Activated CD8-positive, alpha-beta memory T cell treated with anti-CD3 and anti-CD28 coated beads, Interleukin-2, amount 10 ng/mL, durations not matched to agents 7 days and 5 days (primary cell): Measurements from ENCODE around the gene CDADC1. TPM values are rescaled to one million over a fixed set of nuclear protein-coding genes. Genes with fewer than 3 reads are reported as not detected.

Experiments
- ATAC-seq: fragments of 150-1000 bp; cut with Tn5 transposase; one replicate; pipeline ENCODE4 v1.10.0; 2021; ENCODE audit warnings: moderate library complexity
- CTCF ChIA-PET: fragments of 350-600 bp; sonication (Branson Sonifier 250); formaldehyde crosslinking; loops from one replicate; lab custom pipeline; 2021; ENCODE audit warnings: antibody characterized with exemption; lab: Charles Lee
- DNase-seq: peaks from one replicate; pipeline ENCODE4 v3.0.0-alpha.2; 2020
- H3K27ac Mint-ChIP-seq: one replicate; pipeline ENCODE4 v1.8.0; 2021; ENCODE audit warnings: mild to moderate bottlenecking, mixed read lengths
- H3K27me3 Mint-ChIP-seq: one replicate; pipeline ENCODE4 v1.8.0; 2021; ENCODE audit warnings: mixed read lengths
- H3K36me3 Mint-ChIP-seq: one replicate; pipeline ENCODE4 v1.8.0; 2021; ENCODE audit warnings: mild to moderate bottlenecking, mixed read lengths
- H3K4me1 Mint-ChIP-seq: one replicate; pipeline ENCODE4 v1.8.0; 2021; ENCODE audit warnings: mixed read lengths
- H3K4me3 Mint-ChIP-seq: one replicate; pipeline ENCODE4 v1.8.0; 2021; ENCODE audit warnings: mild to moderate bottlenecking, moderate library complexity, mixed read lengths
- H3K9me3 Mint-ChIP-seq: one replicate; pipeline ENCODE4 v1.8.0; 2022; ENCODE audit warnings: low read depth, mixed read lengths
- total RNA-seq, 2 experiments: library from RNA; stranded (reverse); gene quantifications; one replicate each; pipeline ENCODE4 v1.2.3, GENCODE V29; 2021

The CDADC1 gene
- total RNA-seq, 2 experiments from 2014 or later, result 12.4 to 14.8 TPM

GRCh38 chr13:49248622-49249002, 887 bp downstream of the CDADC1 start:
- H3K4me1 Mint-ChIP-seq, result peaks cover 38% of the 10 kb centered on the region
- H3K36me3 Mint-ChIP-seq, result peaks cover 19% of the 10 kb centered on the region
- DNase-seq, result no peak
- no peaks in the 10 kb centered on the region for H3K9me3 Mint-ChIP-seq
- H3K4me3 Mint-ChIP-seq, result peak overlapping the region; percentile 96
- H3K27ac Mint-ChIP-seq, result peak overlapping the region; percentile 96
- CTCF ChIA-PET, result interaction anchor here (0.8 to 2.3 kb wide), 4 partner anchors 9 to 358 kb away, joined by 3 to 21 read pairs (median 8); no protein-coding TSS in a partner anchor
- ATAC-seq, result peak; percentile 10
- peaks cover 13% of the 10 kb centered on the region for H3K27me3 Mint-ChIP-seq

- Mint-ChIP-seq H3K4me3 (no peak overlapping the region), H3K27ac (no peak overlapping the region), H3K9me3 (no peaks in the 10 kb centered on the region), H3K4me1 (peaks cover 55% of the 10 kb centered on the region), H3K27me3 (no peaks in the 10 kb centered on the region), H3K36me3 (peaks cover 39% of the 10 kb centered on the region)
- DNase-seq (no peak), ATAC-seq (no peak)
- CTCF ChIA-PET, result interaction anchor here (1.6 to 2.5 kb wide), 2 partner anchors 11 to 36 kb away, joined by 3 to 8 read pairs; no protein-coding TSS in a partner anchor
Observed at GRCh38 chr13:49251326-49251725, 3.6 kb downstream of the CDADC1 start.

GRCh38 chr13:49253310-49253709, 5.6 kb downstream of the CDADC1 start:
- CTCF ChIA-PET, result interaction anchor here (1.1 kb wide), 1 partner anchor 13 kb away, joined by 3 read pairs; no protein-coding TSS in a partner anchor
- Mint-ChIP-seq H3K9me3 (no peaks in the 10 kb centered on the region), H3K27me3 (no peaks in the 10 kb centered on the region), H3K36me3 (peaks cover 41% of the 10 kb centered on the region), H3K27ac (peak overlapping the region; percentile 56), H3K4me3 (no peak overlapping the region), H3K4me1 (peaks cover 58% of the 10 kb centered on the region)
- DNase-seq (no peak), ATAC-seq (peak; percentile 28)

- H3K36me3 Mint-ChIP-seq, result peaks cover 41% of the 10 kb centered on the region
- CTCF ChIA-PET, result interaction anchor here (1.1 kb wide), 1 partner anchor 14 kb away, joined by 3 read pairs; no protein-coding TSS in a partner anchor
- no peaks in the 10 kb centered on the region for H3K27me3 Mint-ChIP-seq
- H3K4me1 Mint-ChIP-seq, result peaks cover 56% of the 10 kb centered on the region
- H3K4me3 Mint-ChIP-seq, result no peak overlapping the region
- no peak for DNase-seq
- no peaks in the 10 kb centered on the region for H3K9me3 Mint-ChIP-seq
- peak; percentile 35 for ATAC-seq
- H3K27ac Mint-ChIP-seq, result no peak overlapping the region
Observed at GRCh38 chr13:49254007-49254406, 6.3 kb downstream of the CDADC1 start.

- CTCF ChIA-PET, result interaction anchor here (0.8 to 1.6 kb wide), 2 partner anchors 9 to 17 kb away, joined by 3 to 11 read pairs; partner anchors contain the start of gene CDADC1
- no peak for ATAC-seq
- Mint-ChIP-seq H3K27ac (no peak overlapping the region), H3K4me3 (peak overlapping the region; percentile 5), H3K9me3 (no peaks in the 10 kb centered on the region), H3K27me3 (no peaks in the 10 kb centered on the region), H3K36me3 (peaks cover 57% of the 10 kb centered on the region), H3K4me1 (peaks cover 41% of the 10 kb centered on the region)
- no peak for DNase-seq
Observed at GRCh38 chr13:49256841-49257240, 9.1 kb downstream of the CDADC1 start.

- DNase-seq (no peak), ATAC-seq (peak; percentile 63)
- Mint-ChIP-seq H3K36me3 (peaks cover 56% of the 10 kb centered on the region), H3K27me3 (no peaks in the 10 kb centered on the region), H3K9me3 (no peaks in the 10 kb centered on the region), H3K4me1 (peaks cover 36% of the 10 kb centered on the region), H3K4me3 (peak overlapping the region; percentile 73), H3K27ac (peak overlapping the region; percentile 78)
- CTCF ChIA-PET, result interaction anchor here (0.6 to 2.1 kb wide), 6 partner anchors 10 to 185 kb away, joined by 3 to 15 read pairs (median 5); partner anchors contain the start of gene CDADC1
Observed at GRCh38 chr13:49258089-49258796, 10.5 kb downstream of the CDADC1 start.

GRCh38 chr13:49259586-49259985, 11.9 kb downstream of the CDADC1 start:
- DNase-seq (no peak), ATAC-seq (no peak)
- H3K4me3 Mint-ChIP-seq, result no peak overlapping the region
- CTCF ChIA-PET, result interaction anchor here (0.9 kb wide), 1 partner anchor 21 kb away, joined by 3 read pairs; no protein-coding TSS in a partner anchor
- H3K9me3 Mint-ChIP-seq, result no peaks in the 10 kb centered on the region
- H3K4me1 Mint-ChIP-seq, result peaks cover 25% of the 10 kb centered on the region
- no peaks in the 10 kb centered on the region for H3K27me3 Mint-ChIP-seq
- H3K36me3 Mint-ChIP-seq, result peaks cover 53% of the 10 kb centered on the region
- no peak overlapping the region for H3K27ac Mint-ChIP-seq

- ATAC-seq (no peak), DNase-seq (no peak)
- peaks cover 35% of the 10 kb centered on the region for H3K36me3 Mint-ChIP-seq
- no peaks in the 10 kb centered on the region for H3K27me3 Mint-ChIP-seq
- CTCF ChIA-PET, result no interaction called here
- no peak overlapping the region for H3K4me3 Mint-ChIP-seq
- peaks cover 7% of the 10 kb centered on the region for H3K4me1 Mint-ChIP-seq
- H3K27ac Mint-ChIP-seq, result no peak overlapping the region
- no peaks in the 10 kb centered on the region for H3K9me3 Mint-ChIP-seq
Observed at GRCh38 chr13:49262634-49263033, 14.9 kb downstream of the CDADC1 start.

- ATAC-seq (no peak), DNase-seq (no peak)
- Mint-ChIP-seq H3K27ac (no peak overlapping the region), H3K9me3 (no peaks in the 10 kb centered on the region), H3K36me3 (peaks cover 30% of the 10 kb centered on the region), H3K4me1 (peaks cover under 1% of the 10 kb centered on the region), H3K27me3 (no peaks in the 10 kb centered on the region), H3K4me3 (no peak overlapping the region)
- CTCF ChIA-PET, result interaction anchor here (0.5 to 2.5 kb wide), 3 partner anchors 15 to 836 kb away, joined by 3 to 8 read pairs (median 3); no protein-coding TSS in a partner anchor
Observed at GRCh38 chr13:49265822-49266221, 18.1 kb downstream of the CDADC1 start.

GRCh38 chr13:49271264-49271663, 23.5 kb downstream of the CDADC1 start:
- Mint-ChIP-seq H3K4me3 (no peak overlapping the region), H3K4me1 (peaks cover 4% of the 10 kb centered on the region), H3K27me3 (no peaks in the 10 kb centered on the region), H3K36me3 (peaks cover 19% of the 10 kb centered on the region), H3K27ac (no peak overlapping the region), H3K9me3 (no peaks in the 10 kb centered on the region)
- DNase-seq (no peak), ATAC-seq (no peak)
- CTCF ChIA-PET, result interaction anchor here (0.7 to 1.1 kb wide), 2 partner anchors 9 to 10 kb away, joined by 3 read pairs; no protein-coding TSS in a partner anchor

- H3K4me1 Mint-ChIP-seq, result peaks cover 4% of the 10 kb centered on the region
- H3K36me3 Mint-ChIP-seq, result peaks cover 20% of the 10 kb centered on the region
- no peaks in the 10 kb centered on the region for H3K9me3 Mint-ChIP-seq
- ATAC-seq (no peak), DNase-seq (no peak)
- CTCF ChIA-PET, result no interaction called here
- no peaks in the 10 kb centered on the region for H3K27me3 Mint-ChIP-seq
- H3K27ac Mint-ChIP-seq, result no peak overlapping the region
- no peak overlapping the region for H3K4me3 Mint-ChIP-seq
Observed at GRCh38 chr13:49272296-49272695, 24.6 kb downstream of the CDADC1 start.

- no peak for ATAC-seq
- CTCF ChIA-PET, result interaction anchor here (0.9 to 6.3 kb wide), 4 partner anchors 13 to 39 kb away, joined by 3 to 59 read pairs (median 4); no protein-coding TSS in a partner anchor
Observed at GRCh38 chr13:49278211-49278610, 30.5 kb downstream of the CDADC1 start.

GRCh38 chr13:49279112-49279511, 31.4 kb downstream of the CDADC1 start:
- ATAC-seq (no peak), DNase-seq (no peak)
- Mint-ChIP-seq H3K4me1 (no peaks in the 10 kb centered on the region), H3K9me3 (no peaks in the 10 kb centered on the region), H3K27ac (no peak overlapping the region), H3K27me3 (no peaks in the 10 kb centered on the region), H3K4me3 (no peak overlapping the region), H3K36me3 (peaks cover 7% of the 10 kb centered on the region)
- CTCF ChIA-PET, result interaction anchor here (1.1 to 6.3 kb wide), 5 partner anchors 12 to 328 kb away, joined by 3 to 59 read pairs (median 13); partner anchors contain the start of gene CDADC1

More at GRCh38 chr13:49278211-49278610, 30.5 kb downstream of the CDADC1 start:
- Mint-ChIP-seq H3K9me3 (no peaks in the 10 kb centered on the region), H3K4me3 (no peak overlapping the region), H3K4me1 (no peaks in the 10 kb centered on the region), H3K27me3 (no peaks in the 10 kb centered on the region), H3K27ac (no peak overlapping the region), H3K36me3 (peaks cover 7% of the 10 kb centered on the region)
- DNase-seq, result no peak
